Thyroid gland (tissue), 4 donors: ENCODE measurements around the gene CGB8. TPM values are rescaled to one million over a fixed set of nuclear protein-coding genes. Genes with fewer than 3 reads are reported as not detected.
A peak's percentile ranks its signal among the peaks of the same experiment; 100 is the strongest.
"Not testable (repeated sequence)": the region's sequence is repeated elsewhere in the genome, so short reads cannot be mapped to it uniquely, and the experiment has no call there.

ENCODE experiments used
- DNase-seq, 2 donors: peaks; one replicate each; pipeline ENCODE4 v3.0.0-alpha.2; 2019
- H3K27ac ChIP-seq, 3 donors: fragments of 200-600 bp; sonication (generic); 1 replicate in 2 of 3; 2 replicates in 1 of 3; pipeline ENCODE4 v1.5.1; 2016 to 2019; ENCODE audit warnings: mild to moderate bottlenecking in 1 of 3, moderate library complexity in 1 of 3
- H3K27me3 ChIP-seq: fragments of 200-600 bp; sonication (generic); one replicate; pipeline ENCODE4 v1.5.1; 2019
- H3K36me3 ChIP-seq, 2 donors: fragments of 200-600 bp; sonication (generic); one replicate each; pipeline ENCODE4 v1.5.1; 2016 to 2019
- H3K4me1 ChIP-seq, 2 donors: fragments of 200-600 bp; sonication (generic); one replicate each; pipeline ENCODE4 v1.5.1; 2017 to 2019
- H3K4me3 ChIP-seq, 3 donors: fragments of 200-600 bp; sonication (generic); replicated peaks in 1 of 3; 1 replicate in 2 of 3; 2 replicates in 1 of 3; pipeline ENCODE4 v1.5.1; 2016; ENCODE audit warnings: mild to moderate bottlenecking in 1 of 3
- H3K9me3 ChIP-seq: fragments of 200-600 bp; sonication (generic); one replicate; pipeline ENCODE4 v1.5.1; 2017
- CTCF ChIP-seq, 6 experiments: fragments of 200-600 bp in 3 of 6; fragments of 450-650 bp in 3 of 6; sonication (generic) in 3 of 6; IDR thresholded peaks; one replicate each; pipeline ENCODE4 v1.5.1; 2016 to 2019; ENCODE audit warnings: antibody characterized with exemption in 6 of 6, mild to moderate bottlenecking in 2 of 6, inconsistent platforms in 1 of 6, moderate library complexity in 1 of 6
- POLR2A ChIP-seq, 2 donors: fragments of 450-650 bp; IDR thresholded peaks; one replicate each; pipeline ENCODE4 v1.6.1; 2017; ENCODE audit warnings: antibody characterized with exemption in 2 of 2, mild to moderate bottlenecking in 2 of 2, moderate library complexity in 1 of 2
- WGBS, 2 donors: methylation state at CpG; one replicate each; pipeline ENCODE4 v1.1.5; 2017; 5-methylcytosine and 5-hydroxymethylcytosine counted together
- intact Hi-C: fragments of 100-400 bp; cut with DNase I; formaldehyde crosslinking; loops from one replicate; pipeline ENCODE4 v1.15.1; 2023
- total RNA-seq, 4 donors: library from RNA; depleted of rRNA; stranded (reverse); fragments of >200 nt; gene quantifications; one replicate each; pipeline ENCODE4 v1.2.3, GENCODE V29; 2016

CGB8 gene
- total RNA-seq, 4 donors from 2014 or later, result not detected

DNA sequence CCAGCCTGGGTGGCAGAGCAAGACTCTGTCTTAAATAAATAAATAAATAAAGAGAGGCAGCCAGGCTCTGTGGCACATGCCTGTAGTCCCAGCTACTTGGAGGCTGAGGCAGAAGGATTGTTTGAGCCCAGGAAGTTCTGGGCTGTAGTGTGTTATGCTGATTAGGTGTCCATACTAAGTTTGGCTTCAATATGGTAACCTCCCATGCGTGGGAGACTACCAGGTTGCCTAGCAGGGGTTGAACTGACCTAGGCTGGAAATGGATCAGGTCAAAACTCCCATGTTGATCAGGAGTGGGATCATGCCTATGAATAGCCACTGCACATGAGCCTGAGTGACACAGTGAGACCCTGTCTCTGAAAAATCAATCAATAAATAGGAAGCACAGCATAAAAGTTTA, 32.4 kb upstream of the CGB8 start:
- Histone ChIP-seq H3K27me3 (no peaks in the 10 kb centered on the region), H3K4me3 (no peak overlapping the region), H3K4me1 (peaks cover 0 to 8% of the 10 kb centered on the region in 2 donors), H3K9me3 (no peaks in the 10 kb centered on the region), H3K27ac (no peak overlapping the region), H3K36me3 (no peaks in the 10 kb centered on the region)
- intact Hi-C loops, result no loop called here
- TF ChIP-seq POLR2A (IDR thresholded peaks at IDR 0.05) (no peak), CTCF (IDR thresholded peaks at IDR 0.05) (no peak)
- WGBS, 2 donors, result 100% methylated on average over 1 of the region's 1 CpG
- no peak for DNase-seq

DNA sequence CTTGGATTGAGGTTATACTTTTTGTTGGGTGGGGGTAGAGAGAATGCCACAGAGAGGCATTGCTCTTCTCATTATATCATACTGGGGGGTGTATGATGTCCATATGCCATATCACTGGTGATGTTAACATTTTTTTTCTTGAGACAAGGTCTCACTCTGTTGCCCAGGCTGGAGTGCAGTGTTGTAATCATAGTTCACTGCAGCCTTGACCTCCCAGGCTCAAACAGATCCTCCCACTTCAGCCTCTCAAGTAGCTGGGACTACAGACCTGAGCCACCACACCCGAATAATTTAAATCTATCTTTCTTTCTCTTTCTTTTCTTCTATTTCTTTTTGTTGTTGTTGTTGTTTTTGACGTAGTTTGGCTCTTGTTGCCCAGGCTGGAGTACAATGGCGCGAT, 31.5 kb upstream of the CGB8 start:
- intact Hi-C loops, result no loop called here
- no peak for TF ChIP-seq CTCF (IDR thresholded peaks at IDR 0.05)
- TF ChIP-seq POLR2A (IDR thresholded peaks at IDR 0.05), result no peak
- WGBS, 2 donors, result 67 to 85% methylated on average over 4 of the region's 4 CpGs

GRCh38 chr19:49074869-49075268, 26.0 kb upstream of the CGB8 start:
- intact Hi-C loops, H3K4me3 ChIP-seq, H3K27ac ChIP-seq, H3K36me3 ChIP-seq, H3K9me3 ChIP-seq: not testable (repeated sequence)
- DNase-seq, result peak; percentile 93
- Histone ChIP-seq H3K27me3 (peaks cover 11% of the 10 kb centered on the region), H3K4me1 (peaks cover 4 to 11% of the 10 kb centered on the region in 2 donors)
- TF ChIP-seq CTCF (IDR thresholded peaks at IDR 0.05), result peak; percentile 46 to 92 (median 83)
- WGBS, 2 donors, result 6 to 10% methylated on average over 5 to 9 of the region's 9 CpGs

More for the DNA sequence above, 31.5 kb upstream of the CGB8 start:
- Histone ChIP-seq H3K27me3 (no peaks in the 10 kb centered on the region), H3K4me1 (peaks cover 0 to 5% of the 10 kb centered on the region in 2 donors), H3K27ac (no peak overlapping the region), H3K4me3 (no peak overlapping the region), H3K36me3 (no peaks in the 10 kb centered on the region), H3K9me3 (no peaks in the 10 kb centered on the region)
- no peak for DNase-seq

DNA sequence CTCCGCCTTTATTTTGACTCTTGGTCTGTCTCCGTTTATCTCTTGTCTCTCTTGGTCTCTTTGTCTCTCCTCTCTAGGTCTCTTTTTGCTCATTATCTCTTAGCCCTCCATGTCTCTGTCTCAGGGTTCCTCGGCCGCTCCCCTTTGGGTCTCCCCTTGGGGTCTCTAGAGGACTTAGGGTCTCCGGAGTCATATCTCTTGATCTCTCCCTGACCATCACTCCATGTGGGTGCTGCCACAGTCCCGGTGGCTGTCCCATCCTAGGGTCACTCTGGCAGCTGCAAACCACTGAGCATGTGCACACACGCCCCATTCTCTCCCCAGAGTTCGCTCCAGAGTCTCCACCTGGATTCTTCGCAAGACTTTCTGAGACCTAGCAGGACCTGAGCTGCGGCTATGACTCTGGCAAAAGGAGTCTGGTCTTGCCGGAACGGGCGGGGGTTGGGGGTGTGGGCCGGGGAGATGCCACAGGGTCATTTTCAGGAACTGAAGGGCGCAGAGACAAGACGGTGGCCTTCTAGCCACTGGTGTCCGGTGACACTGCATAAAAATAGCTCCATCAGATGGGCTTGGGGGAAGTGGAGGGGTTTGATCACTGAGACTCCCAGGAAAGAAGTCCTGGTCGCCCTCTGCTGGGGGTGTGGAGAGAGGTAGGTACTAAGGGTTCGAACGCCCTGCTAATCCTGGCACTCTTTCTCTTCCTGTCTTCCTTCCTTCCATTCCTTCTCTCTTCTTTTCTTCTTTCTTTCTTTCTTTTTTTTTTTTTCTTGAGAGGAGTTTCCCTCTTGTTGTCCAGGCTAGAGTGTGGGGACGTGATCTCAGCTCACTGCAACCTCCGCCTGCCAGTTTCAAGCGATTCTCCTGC, 24.8 kb upstream of the CGB8 start:
- DNase-seq, result no peak
- Histone ChIP-seq H3K36me3 (no peaks in the 10 kb centered on the region), H3K9me3 (no peaks in the 10 kb centered on the region), H3K4me1 (peaks cover 4 to 11% of the 10 kb centered on the region in 2 donors), H3K27me3 (peaks cover 11% of the 10 kb centered on the region), H3K27ac (no peak overlapping the region), H3K4me3 (no peak overlapping the region)
- intact Hi-C loops, result no loop called here
- 60 to 68% methylated on average over 23 of the region's 23 CpGs for WGBS, 2 donors
- TF ChIP-seq POLR2A (IDR thresholded peaks at IDR 0.05) (no peak), CTCF (IDR thresholded peaks at IDR 0.05) (no peak)

GRCh38 chr19:49071860-49072547, 23.1 kb upstream of the CGB8 start:
- 3 to 10% methylated on average over 4 to 58 of the region's 93 CpGs for WGBS, 2 donors

More at GRCh38 chr19:49071860-49072547, 23.1 kb upstream of the CGB8 start:
- H3K4me3 ChIP-seq, result no peak overlapping the region
- no peak overlapping the region for H3K27ac ChIP-seq
- no peak for DNase-seq
- TF ChIP-seq CTCF (IDR thresholded peaks at IDR 0.05) (no peak), POLR2A (IDR thresholded peaks at IDR 0.05) (no peak)
- peaks cover 11% of the 10 kb centered on the region for H3K27me3 ChIP-seq
- intact Hi-C loops, result no loop called here
- no peaks in the 10 kb centered on the region for H3K9me3 ChIP-seq
- peaks cover 4 to 11% of the 10 kb centered on the region in 2 donors for H3K4me1 ChIP-seq
- H3K36me3 ChIP-seq, result no peaks in the 10 kb centered on the region
